ENCODE data around the gene NEURL2. TPM values are rescaled to one million over a fixed set of nuclear protein-coding genes. Genes with fewer than 3 reads are reported as not detected.

NEURL2 gene
- total RNA-seq, 1 donor from 2014 or later = 4.0 TPM

DNA sequence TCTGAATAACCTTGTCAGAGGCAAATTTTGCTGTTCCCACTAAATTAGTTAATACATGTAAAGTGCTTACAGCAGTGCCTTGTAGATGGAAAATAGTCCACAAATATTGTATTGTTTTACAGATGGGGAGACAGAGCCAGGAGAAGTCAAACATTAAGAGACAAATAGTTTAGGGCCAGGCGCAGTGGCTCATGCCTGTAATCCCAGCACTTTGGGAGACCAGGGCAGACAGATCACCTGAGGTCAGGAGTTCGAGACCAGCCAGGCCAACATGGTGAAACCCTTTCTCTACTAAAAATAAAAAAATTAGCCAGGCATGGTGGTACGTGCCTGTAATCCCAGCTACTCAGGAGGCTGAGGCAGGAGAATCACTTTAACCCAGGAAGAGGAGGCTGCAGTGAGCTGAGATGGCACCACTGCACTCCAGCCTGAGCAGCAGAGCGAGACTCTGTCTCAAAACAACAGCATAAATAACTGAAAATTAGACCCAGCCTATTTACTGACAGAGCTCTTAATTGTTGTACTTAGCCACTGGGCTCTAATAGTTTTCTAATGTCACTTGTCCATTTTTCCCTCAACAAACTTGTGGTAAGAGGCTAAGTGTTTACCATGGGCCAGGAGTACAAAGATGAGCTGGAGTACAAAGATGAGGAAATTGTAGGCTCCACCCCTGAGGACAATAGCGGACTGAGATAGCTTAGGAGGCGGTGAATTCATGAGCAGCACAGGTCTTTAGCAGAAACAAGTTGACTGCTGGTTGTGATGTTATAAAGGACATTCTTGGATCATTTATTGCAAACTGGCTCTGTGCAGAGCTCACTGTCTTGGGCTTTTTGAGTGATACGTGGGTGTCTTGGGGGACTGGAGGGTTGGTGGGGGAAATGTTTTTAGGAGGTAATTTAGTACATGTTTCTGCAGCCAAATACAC is 27.2 kb downstream of the NEURL2 start:
- no peaks in the 10 kb centered on the region for H3K4me1 ChIP-seq
- H3K4me3 ChIP-seq = no peak overlapping the region
- TF ChIP-seq, protein P1, sequence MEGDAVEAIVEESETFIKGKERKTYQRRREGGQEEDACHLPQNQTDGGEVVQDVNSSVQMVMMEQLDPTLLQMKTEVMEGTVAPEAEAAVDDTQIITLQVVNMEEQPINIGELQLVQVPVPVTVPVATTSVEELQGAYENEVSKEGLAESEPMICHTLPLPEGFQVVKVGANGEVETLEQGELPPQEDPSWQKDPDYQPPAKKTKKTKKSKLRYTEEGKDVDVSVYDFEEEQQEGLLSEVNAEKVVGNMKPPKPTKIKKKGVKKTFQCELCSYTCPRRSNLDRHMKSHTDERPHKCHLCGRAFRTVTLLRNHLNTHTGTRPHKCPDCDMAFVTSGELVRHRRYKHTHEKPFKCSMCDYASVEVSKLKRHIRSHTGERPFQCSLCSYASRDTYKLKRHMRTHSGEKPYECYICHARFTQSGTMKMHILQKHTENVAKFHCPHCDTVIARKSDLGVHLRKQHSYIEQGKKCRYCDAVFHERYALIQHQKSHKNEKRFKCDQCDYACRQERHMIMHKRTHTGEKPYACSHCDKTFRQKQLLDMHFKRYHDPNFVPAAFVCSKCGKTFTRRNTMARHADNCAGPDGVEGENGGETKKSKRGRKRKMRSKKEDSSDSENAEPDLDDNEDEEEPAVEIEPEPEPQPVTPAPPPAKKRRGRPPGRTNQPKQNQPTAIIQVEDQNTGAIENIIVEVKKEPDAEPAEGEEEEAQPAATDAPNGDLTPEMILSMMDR (IDR thresholded peaks at IDR 0.05) = no peak
- no peak overlapping the region for H3K27ac ChIP-seq
- intact Hi-C loops (cut with DNase I) = no loop called here
- no peaks in the 10 kb centered on the region for H3K27me3 ChIP-seq
- H3K9me3 ChIP-seq = no peaks in the 10 kb centered on the region
- H3K36me3 ChIP-seq = no peaks in the 10 kb centered on the region
- DNase-seq (ENCODE audit: low spot score in 2 of 2) = no peak

DNA sequence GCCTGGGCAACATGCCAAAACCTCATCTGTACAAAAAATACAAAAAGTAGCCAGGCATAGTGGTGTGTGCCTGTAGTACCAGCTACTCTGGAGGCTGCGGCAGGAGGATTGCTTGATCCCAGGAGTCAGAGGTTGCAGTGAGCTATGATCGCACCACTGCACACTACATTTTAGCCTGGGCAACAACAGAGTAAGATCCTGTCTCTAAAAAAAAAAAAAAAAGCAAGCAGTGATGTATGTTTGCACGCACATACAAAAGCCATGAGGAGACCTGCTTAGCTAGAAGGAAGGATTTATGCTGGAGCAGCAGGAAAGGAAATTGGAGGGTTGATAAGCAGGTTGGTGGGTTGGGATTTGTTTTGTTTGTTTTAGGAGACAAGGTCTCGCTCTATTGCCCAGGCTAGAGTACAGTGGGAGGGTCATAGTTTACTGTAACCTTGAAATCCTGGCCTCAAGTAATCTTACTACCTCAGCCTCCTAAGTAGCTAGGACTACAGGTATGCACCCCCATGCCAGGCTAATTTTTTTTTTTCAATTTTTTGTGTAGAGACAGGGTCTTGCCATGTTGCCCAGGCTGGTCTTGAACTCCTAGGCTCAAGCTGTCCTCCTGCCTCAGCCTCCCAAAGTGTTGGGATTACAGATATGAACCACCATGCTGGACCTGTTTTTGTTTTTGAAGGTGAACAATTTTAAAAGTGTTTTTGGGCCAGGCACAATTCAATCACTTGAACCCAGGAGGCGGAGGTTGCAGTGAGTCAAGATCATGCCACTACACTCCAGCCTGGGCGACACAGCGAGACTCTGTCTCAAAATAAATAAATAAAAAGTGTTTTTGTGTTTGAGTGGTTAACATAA is 29.6 kb downstream of the NEURL2 start:
- no peak for DNase-seq (ENCODE audit: low spot score in 2 of 2)
- TF ChIP-seq, protein P1 (IDR thresholded peaks at IDR 0.05) = no peak
- H3K4me3 ChIP-seq = no peak overlapping the region
- no peaks in the 10 kb centered on the region for H3K9me3 ChIP-seq
- no peaks in the 10 kb centered on the region for H3K36me3 ChIP-seq
- H3K27ac ChIP-seq = no peak overlapping the region
- no peaks in the 10 kb centered on the region for H3K27me3 ChIP-seq
- H3K4me1 ChIP-seq = peaks cover 0 to 10% of the 10 kb centered on the region in 2 donors
- intact Hi-C loops (cut with DNase I) = no loop called here

DNA sequence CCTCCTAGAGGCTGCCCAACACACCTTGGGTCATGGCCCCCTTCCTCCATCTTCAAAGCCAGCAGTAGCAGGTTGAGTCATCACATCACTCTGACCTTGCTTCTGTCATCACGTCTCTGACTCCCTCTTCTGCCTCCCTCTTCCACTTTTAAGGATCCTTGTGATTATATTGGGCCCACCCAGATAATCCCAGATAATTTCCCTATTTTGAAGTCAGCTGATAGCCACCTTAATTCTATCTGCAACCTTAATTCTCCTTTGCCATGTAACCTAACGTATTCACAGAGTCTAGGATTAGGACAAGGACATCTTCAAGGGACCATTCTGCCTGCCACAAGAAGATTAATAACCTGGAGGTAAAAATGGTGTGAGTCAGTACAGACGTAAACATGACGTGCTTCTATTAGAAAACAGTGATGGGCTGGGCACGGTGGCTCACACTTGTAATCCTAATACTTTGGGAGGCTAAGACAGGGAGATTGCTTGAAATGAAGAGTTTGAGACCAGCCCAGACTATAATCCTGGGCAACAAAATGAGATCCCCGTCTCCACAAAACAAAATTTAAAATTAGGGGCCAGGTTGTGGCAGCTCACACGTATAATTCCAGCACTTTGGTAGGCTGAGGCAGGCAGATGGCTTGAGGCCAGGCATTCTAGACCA is 30.3 kb downstream of the NEURL2 start:
- Histone ChIP-seq H3K4me3 (no peak overlapping the region), H3K27me3 (no peaks in the 10 kb centered on the region), H3K9me3 (no peaks in the 10 kb centered on the region), H3K36me3 (no peaks in the 10 kb centered on the region), H3K27ac (no peak overlapping the region), H3K4me1 (peaks cover 3 to 17% of the 10 kb centered on the region in 2 donors)
- no peak for DNase-seq (ENCODE audit: low spot score in 2 of 2)
- intact Hi-C loops (cut with DNase I) = no loop called here
- TF ChIP-seq, protein P1 (IDR thresholded peaks at IDR 0.05) = no peak

DNA sequence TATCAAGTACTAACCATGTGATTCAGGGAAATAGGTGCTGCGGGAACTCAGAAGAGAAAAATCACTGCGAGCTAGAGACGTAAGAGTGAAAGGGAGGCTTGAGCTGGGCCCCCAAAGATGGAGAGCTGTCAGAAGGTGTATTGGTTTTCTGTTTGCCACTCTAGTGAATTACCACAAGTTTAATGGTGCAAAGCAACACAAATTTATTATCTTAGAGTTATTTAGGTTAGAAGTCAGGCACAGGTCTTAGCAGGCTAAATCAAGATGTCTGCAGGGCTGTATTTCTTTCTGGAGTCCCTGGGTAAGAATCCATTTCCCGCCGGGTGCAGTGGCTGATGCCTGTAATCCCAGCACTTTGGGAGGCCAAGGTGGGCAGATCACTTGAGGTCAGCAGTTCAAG is 31.1 kb downstream of the NEURL2 start:
- TF ChIP-seq, protein P1 (IDR thresholded peaks at IDR 0.05) = no peak
- intact Hi-C loops (cut with DNase I) = no loop called here
- no peak overlapping the region for H3K27ac ChIP-seq
- peaks cover 3 to 25% of the 10 kb centered on the region in 2 donors for H3K4me1 ChIP-seq
- H3K4me3 ChIP-seq = no peak overlapping the region
- no peaks in the 10 kb centered on the region for H3K27me3 ChIP-seq
- H3K36me3 ChIP-seq = peaks cover 0 to under 1% of the 10 kb centered on the region in 2 donors
- no peaks in the 10 kb centered on the region for H3K9me3 ChIP-seq
- no peak for DNase-seq (ENCODE audit: low spot score in 2 of 2)

DNA sequence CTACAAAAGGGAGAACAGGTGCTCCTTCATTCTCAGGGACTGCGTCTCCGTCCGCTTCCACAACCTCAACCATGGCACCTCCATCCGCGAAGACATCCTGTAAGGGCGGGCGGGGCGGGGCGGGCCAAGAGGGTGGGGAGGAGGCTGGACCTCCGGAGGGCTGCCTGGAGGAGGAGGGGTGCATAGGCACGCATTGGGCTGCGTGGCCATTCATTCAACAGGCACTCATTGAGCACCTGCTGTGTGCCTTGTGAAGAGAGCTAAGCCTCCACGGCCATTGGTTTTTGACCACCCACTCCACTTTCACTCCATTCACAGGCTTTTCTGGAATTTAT is 33.2 kb downstream of the NEURL2 start:
- Histone ChIP-seq H3K4me1 (peaks cover 3 to 29% of the 10 kb centered on the region in 2 donors), H3K27ac (peak overlapping the region; percentile 42 to 66), H3K4me3 (peak overlapping the region; percentile 95 to 96), H3K36me3 (peaks cover 0 to 11% of the 10 kb centered on the region in 2 donors), H3K27me3 (no peaks in the 10 kb centered on the region), H3K9me3 (no peaks in the 10 kb centered on the region)
- TF ChIP-seq, protein P1 (IDR thresholded peaks at IDR 0.05) = no peak
- DNase-seq (ENCODE audit: low spot score in 2 of 2) = no peak
- intact Hi-C loops (cut with DNase I) = loop anchor here (1.0 to 2.0 kb wide), 7 partner anchors 23 to 114 kb away; partner anchors contain the start of genes CTSA, NEURL2, PCIF1 and UBE2C
